Head of caudate nucleus (tissue), 42 donors: ENCODE results near the gene CCDC51.
A peak's percentile ranks its signal among the peaks of the same experiment; 100 is the strongest.

ENCODE experiments used
- DNase-seq, 42 donors: peaks; one replicate each; pipeline versions ENCODE4 v3.0.0 to v3.0.0-alpha.2; 2020 to 2021; ENCODE audit warnings: mixed read lengths in 7 of 42
- intact Hi-C: fragments of 100-400 bp; cut with DNase I; formaldehyde crosslinking; loops from one replicate; pipeline ENCODE4 v1.15.0; 2022

Gene CCDC51

DNA sequence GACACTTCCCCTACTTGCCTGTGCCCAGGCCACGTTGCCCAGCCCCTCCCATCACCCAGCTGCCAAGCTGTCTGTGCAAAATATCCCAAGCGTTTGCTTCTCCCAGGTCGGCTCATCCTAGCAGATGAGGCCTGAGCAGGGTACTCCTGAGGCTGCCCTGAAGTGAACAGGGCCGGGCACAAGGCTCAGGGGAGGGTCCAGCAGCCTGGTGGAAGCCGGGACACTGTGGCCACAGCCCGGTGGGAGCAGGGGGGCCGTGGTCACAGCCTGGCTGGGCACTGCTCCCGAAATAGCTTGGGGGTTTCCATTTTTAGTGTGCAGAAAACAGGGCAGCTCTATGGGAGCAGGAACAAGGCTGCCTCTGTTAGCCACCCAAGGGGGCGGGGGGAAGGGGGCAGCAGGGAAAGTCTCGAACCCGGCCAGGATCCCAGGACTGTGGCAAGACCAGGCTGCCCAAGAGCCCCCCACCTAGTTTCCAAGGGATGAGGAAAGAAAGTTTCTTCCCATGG lies 13.5 kb downstream of the CCDC51 start:
- intact Hi-C loops = no loop called here
- DNase-seq = peak; percentile 81 to 98 (median 93)

DNA sequence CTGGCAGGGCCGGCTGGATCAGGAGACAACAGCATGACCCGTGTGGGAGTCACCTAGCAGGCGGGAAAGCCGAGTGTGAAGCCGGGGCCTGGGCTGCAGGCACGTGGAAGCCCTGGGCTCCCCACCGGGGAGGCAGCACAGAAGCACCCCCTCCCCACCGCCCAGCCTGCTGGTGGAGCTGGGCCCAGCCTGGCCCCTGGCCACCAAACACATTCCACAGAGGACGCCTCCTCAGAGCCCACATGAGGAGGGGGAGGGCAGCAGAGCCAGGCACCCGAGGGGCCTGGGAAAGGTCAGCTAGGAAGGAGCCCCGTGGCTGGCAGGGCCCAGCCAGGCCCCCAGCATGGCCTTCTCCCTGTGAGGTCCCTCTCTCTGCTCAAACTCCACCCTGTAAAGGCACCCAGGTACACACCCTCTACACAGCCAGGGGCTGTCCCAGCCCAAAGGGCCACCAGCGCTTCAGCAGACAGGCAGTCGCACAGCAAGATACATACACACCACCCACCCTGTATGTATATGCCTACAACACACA lies 14.6 kb downstream of the CCDC51 start:
- DNase-seq = peak; percentile 33 to 91 (median 71)
- intact Hi-C loops = no loop called here

DNA sequence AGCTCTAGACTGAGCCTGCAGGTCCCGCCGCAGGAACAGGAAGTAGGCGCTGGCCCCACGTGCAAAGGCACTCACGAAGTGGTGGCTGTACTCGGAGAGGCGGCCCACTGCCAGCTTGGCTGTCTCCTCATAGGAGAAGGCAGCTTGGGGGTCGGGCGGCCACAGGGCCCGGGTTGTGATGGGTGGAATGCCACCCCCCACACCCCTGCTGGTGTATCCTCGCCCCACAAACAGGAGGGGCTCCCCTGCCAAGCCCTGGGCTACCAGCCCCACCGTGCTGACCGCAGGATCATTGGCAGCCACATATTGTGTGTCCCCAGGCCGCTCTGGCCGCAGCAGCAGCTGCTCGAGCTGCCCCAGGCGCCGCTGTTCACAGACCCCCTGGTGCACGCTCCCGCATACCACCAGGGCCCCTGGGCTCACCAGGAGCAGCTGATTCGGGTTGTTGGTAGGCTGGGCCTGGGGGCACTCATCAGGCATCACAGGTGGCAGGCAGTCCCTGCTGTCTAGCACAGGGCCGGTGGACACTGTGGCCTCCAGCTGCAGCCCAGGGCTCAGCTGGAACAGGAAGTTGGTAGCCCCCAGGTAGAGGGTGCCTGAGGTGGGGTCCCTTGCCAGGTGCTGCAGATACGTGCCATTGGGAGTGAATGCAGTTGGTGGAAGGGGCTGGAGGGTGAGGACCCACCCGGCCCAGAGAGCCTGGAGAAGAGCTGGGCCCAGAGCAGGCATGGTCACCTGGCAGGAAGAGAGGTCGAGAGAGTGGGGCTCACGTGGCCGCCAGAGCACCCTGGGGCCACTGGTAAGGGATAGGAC lies 15.8 kb downstream of the CCDC51 start:
- intact Hi-C loops = no loop called here
- DNase-seq = peak in 29 of 42 donors; percentile 18 to 76 (median 50)

DNA sequence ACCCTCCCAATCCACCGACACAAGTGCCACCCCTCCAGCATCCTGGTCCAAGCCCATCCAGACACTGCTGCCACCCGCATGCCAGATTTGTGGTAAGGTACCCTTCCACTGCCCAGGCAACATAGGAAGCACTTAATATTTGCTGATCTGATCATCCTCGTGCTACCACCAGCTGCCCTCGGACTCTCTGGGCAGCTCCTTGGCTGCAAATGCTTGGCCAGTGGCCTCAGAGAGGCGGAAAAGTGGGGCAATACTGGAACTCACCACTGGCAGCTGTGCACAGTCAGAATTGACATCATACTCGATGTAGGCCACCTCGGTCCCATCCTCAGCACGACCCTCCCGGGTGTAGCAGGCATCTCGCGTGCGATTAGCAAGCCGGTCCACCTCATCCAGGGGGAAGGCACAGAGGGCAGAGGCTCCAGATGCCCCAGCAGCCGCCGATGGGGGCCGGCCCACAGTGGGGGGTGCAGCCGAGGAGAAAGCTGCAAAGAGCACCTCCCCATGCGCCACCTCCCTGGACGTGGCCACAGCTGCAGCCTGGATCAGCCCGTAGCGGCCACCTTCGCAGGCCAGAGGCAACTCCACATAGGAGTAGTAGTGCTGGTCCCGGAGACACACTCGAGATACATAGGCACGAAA lies 16.6 kb downstream of the CCDC51 start:
- peak in 35 of 42 donors; percentile 25 to 86 (median 58) for DNase-seq
- intact Hi-C loops = no loop called here

DNA sequence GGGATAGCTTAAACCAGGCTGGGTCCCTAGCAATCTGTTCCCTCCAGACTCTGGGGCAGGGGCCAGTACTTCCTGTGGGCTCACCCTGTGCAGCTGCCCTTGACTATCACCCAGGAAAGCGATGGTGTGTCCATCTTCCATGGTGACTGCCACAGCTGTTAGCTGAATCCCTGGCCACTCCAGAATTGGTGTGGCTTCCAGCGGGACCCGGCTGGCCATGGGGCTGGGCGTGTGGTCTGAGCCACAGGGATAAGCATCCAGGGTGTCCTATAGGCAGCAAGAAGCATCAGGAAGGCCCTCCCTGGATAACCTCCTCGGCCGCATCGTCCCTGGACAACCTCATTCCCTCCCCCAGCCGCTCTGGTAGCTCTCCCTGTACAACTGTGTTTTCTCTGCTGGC lies 17.2 kb downstream of the CCDC51 start:
- DNase-seq = no peak
- intact Hi-C loops = no loop called here

DNA sequence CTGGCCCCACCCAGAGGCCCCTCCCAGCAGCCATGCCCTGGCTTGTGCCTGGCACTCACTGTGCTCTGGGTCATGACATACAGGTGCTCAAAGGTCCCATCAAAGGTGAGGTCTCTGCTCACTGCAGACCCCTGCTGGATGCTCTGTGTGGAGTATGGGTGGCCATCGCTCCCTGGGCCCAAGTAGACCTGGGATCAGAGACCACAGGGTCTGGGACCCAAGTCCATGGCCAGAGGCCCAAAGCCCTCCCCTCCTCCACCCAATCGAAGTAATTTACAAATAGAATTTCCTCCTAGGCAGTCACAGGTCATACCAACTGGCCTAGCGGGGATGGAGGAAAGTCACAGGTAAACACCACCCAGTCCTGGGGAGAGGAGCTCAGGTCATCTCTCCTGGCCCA lies 17.6 kb downstream of the CCDC51 start:
- no peak for DNase-seq
- intact Hi-C loops = no loop called here

DNA sequence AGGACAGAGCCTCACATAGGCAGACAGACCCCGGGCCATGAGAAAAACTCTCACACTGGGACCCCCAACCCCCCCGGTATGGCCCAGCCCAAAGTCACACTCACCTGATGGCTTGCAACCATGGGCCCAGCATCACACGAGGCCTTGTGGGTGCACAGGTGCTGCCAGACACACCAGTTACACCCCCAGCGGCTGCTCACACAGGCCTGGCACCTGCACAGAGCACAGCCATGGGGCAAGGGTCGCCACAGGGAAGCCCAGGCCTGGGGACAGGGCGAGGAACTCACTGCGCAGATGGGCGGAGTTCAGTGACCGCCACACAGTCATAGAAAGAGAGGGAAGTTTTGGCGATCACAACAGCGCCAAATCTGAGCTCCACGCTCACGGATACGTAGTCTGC lies 19.4 kb downstream of the CCDC51 start:
- intact Hi-C loops = no loop called here

DNA sequence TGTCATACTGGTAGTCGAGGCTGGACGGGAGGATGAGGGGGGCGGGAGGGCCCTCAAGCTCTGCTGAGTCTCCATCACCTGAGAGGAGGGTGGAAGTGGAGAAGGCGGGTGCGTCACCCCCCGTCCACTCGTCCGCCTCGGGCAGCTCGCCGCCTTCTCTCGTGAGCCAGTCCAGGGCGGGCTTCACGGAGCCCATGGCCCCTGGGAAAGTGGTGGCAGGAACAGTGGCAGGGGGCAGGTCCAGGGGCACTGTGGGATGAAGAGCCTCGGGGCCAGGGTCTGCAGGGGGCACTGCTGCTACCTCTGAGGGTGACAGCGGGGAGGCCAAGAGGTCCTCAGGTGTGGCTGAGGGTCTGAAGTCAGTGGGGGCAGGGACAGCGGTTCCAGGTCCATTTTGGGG lies 20.3 kb downstream of the CCDC51 start:
- DNase-seq = no peak
- intact Hi-C loops = no loop called here

More for the DNA sequence above, 19.4 kb downstream of the CCDC51 start:
- no peak for DNase-seq

DNA sequence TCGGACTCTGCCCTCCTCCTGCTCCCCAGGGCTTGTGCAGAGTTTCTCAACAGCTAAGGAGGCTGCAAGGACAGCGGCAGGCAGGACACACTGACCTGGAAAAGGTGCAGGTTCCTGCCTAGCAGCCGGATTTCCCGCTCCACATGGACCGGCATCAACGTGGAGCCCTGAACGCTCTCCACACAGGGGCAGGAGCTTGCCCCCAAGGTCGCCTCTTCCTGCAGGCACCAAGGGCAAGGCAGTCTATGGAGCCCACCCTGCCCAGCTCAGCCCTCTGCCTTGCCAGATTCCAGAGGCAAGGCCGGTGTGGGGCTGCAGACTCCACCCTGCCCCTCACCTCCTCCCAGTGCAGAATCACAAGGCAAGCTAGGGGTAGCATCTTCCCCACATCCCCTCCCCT lies 20.8 kb downstream of the CCDC51 start:
- intact Hi-C loops = no loop called here
- DNase-seq = no peak

DNA sequence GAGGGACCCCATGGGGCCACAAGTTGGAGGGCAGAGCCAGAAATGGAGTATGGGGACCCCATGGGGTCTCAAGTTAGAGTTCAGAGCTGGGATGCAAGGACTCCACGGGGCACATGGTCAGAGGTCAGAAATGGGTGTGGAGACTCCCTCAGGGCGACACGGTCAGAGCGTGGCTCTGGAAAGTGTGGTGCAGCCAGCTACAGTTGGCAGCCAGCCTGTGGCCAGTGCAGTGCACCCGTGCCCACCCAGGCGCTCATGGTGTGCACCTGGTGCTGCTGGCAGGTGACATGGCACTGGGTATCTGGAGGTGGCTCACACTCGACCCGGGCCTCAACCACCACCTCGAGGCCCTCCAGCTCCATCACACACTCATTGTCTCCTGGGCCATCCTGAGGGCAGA lies 21.3 kb downstream of the CCDC51 start:
- intact Hi-C loops = no loop called here
- no peak for DNase-seq

DNA sequence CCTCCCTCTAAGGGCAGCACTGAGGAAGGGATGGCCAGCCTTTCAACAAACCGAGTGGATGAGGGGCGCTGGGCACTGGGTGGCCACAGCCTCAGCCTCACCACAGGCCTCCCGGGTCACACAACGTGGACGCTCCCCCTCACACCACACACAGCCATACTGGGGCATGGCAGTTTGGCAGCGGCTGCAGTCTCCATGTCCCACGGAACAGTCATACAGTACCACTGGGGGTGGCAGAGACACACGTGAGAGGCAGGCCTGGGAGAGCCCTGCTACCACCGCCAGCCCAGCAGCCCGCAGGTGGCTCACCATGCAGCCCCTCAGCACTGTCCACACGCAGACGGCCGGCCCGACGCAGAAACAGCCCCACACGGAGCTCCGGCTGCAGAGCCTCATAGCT lies 21.8 kb downstream of the CCDC51 start:
- DNase-seq = no peak

DNA sequence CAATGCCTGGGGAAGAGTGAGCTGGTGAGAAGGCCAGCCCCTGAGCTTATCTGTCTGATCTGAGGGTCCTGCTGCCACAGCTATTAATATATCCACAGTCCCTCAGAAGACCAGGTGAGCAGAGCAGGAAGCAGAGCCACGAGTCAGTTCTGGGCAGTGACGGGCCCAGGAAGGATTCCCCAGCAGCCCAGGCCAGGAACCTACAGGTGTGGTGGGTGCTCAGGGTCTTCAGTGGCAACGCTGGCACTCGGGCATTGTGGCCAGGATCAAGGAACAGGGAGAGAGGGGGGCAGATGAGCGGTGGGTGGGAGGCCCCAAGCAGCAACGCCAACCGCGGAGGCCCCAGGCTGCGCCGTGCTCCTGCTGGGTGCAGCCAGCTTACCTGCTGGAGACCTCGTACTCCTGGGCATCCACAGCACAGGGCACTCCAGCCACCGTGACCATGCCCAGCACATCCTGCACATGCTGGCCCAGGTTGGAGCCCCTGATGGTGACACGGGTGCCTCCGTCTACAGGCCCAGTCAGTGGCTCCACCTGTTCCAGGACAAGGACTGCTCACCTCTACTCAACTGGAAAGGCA lies 22.3 kb downstream of the CCDC51 start:
- intact Hi-C loops = no loop called here
- DNase-seq = no peak

More for the DNA sequence above, 21.8 kb downstream of the CCDC51 start:
- intact Hi-C loops = no loop called here

DNA sequence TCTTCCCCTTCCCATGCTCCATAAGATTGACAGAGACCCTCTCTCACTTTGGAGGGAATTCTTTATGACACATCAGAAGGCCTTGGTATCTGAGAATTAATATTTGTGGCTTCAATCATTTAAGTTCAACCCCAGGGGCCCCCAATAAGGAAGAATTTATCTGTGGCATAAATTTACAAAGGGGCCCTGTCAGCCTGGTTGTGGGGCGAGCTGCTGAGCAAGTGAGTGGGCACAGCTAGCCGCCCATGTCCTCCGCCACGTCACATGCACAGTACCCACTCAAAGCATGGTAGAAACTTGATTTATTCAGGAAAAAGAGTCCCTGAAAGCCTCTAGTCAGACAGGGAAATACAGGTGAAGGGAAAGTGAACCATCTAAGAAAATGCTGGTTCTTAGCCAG lies 23.4 kb downstream of the CCDC51 start:
- intact Hi-C loops = no loop called here
- no peak for DNase-seq

DNA sequence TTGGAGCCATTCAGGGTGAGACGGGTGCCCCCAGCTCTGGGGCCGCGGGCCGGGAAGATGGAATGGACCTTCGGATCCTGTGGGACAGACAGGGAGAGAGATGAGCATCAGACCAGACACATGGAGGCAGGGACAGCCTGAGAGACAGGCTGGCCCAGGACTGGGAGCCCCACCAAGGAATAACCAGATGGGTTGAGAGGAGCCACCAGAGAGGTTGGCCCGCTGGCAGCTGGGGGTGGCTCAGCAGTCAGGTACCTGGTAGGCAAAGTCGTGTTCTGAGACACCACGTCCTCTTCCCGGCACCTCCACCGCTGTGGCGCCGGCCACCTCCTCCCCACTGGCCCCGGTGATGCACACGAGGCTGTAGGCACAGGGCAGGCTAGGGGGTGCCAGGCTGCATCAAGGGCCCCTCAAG lies 23.8 kb downstream of the CCDC51 start:
- intact Hi-C loops = no loop called here
- no peak for DNase-seq

DNA sequence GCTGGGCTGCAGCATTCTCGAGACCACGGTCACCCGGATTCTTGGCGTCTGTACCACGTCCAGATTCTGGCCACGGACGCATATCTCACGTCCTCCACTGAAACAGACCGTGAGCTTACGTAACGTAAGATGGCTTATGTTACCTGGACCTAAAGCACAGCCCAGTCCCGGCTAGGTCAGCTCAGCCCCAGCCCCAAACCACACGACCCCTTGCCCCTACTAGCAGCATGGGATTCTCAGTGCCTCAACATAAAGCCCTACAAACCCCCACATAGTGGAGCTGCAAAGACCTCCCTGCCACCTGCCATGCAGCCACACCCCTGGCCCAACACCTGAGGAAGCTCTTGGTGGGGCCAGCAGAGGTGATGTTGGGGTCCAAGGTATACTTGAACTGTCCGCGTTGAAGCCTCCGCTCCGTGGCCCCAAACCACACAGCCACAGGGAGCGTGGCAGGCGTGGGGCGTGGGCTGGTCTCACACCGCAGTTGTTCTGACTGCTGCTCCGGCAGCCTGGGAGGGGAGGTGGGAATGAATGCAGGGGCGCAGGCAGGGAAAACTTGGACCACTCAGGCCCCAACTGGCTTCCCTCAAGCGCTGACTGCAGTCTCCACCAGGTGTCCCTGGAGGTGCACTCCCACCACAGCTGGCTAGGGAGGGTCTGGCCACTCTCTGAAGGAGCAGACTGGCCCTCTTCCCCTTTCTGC lies 24.5 kb downstream of the CCDC51 start:
- intact Hi-C loops = no loop called here
- no peak for DNase-seq

DNA sequence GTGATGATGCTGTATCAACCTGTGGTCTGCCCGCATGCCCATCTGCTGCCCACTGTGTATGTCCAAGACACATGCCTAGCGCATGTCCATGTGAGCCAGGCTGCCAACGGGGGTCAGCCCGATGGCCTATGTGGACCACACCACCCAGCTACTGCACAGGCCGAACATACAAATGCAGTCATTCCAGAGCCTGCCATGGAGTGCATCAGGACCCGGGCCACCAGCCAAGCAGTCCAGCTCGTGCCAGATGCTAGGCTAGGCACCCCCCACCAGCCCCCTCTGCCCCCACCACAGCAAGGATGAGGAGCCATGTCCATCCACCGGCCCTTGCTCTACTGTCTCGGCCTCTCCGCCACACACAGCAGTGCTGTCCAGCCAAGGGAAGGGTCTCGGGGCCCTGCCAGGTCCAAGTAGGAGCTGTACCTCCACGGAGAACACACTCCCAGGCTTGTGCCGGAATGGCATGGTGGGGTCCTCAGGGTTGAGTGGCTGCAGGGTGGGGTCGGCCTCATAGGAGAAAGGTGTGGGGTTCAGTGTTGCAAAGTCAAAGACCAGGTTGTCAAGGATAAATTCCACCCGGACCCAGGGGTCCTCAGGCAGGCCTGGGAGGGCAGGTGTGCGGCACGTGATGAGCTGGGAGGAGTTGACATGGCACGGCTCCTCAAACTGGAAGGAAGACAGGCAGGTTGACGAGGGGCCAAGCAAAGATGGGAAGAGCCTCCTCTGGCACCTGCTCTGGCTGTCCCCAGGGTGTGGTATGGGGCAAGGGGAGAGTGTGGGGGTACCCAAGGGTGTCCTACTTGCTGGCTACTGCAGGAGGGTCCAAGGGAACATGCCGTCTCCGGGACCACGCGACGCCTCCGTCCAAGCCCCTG lies 25.3 kb downstream of the CCDC51 start:
- intact Hi-C loops = no loop called here
- DNase-seq = peak in 37 of 42 donors; percentile 44 to 87 (median 64)

DNA sequence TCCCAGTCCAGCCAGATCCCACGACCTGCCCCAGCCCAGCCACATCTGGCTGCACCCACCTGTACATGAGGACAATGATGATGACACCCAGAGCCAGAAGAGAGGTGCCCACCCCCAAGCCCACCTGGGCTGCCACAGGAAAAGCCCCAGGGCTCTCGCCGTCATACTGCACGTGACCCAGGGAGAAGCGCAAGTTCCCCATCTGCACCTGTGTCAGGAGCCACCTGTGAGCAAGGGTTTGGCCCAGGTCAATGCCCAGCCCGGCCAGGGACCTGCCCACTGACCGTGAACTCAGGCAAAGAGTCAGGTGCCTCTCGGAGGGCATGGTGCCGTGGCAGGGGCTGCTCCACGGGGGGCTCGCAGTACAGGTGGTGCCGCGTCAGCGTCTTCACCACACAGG lies 26.3 kb downstream of the CCDC51 start:
- DNase-seq = peak in 3 of 42 donors; percentile 5 to 17 (median 7)
- intact Hi-C loops = no loop called here

DNA sequence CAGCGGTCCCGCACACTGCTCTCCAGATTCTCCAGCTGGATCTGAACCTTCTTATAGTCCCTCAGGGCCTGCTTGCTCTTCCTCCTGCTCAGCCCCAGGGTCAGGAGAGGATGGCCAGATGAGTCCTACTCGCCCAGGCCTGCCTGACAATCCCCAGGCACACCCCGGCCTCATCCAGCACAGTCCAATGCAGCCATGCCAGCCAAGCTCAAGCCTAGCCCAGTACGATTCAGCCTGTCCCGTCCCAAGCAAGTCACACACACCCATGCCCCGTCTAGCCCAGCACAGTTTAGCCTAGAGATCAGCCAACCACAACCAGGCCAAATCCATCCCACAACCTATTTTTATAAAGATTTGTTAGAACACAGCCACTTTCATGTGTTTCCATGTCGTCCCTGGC lies 26.8 kb downstream of the CCDC51 start:
- DNase-seq = peak in 8 of 42 donors; percentile 0 to 24 (median 6)

More for the DNA sequence above, 26.8 kb downstream of the CCDC51 start:
- intact Hi-C loops = no loop called here
